Central memory CD4-positive, alpha-beta T cell (primary cell): ENCODE data around the gene SP9.

ENCODE experiments used
- DNase-seq: peaks from one replicate; pipeline ENCODE4 v3.0.0; 2022

The SP9 gene

DNA sequence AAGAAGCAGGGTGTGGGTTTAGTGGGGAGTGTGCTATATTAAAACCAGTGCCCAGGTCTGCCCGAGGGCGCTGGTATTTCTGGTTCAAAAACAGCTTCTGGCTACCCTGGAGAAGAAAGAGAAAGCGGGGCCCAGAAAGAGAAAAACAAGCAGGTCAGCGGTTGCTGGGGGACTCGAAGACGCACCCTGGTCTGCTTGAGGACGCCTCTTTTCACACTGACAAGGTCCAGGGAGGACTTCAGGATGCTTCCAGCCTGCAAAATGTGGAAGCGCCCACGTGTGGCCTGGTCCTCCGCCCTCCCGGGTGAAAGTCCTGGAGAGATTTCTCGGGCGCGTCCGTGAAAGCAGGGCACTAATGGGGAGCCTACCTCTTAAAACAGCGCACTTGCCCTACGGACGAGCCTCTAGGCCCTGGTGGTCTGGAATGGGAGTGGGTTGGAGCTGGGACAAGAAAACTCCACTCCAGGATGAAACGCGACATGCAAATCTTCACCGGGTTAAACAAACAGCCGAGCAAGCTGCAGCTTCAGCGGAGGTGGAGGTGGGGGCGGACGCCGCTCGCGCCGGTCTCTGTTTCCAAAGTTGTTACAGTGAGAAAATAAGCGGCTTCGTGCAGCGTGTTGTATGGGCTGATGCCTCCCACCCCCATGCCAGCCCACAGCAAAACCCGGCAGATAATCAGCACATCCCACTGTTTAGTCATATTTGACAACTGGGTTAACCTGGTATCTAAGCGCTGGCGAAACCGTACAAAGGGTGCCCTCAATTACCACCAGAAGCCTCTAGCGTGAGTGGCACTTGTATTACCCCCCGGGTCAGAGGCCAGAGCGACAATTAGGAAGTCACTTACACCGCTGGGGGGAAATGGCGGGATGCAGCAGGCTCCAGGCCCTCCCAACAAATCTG lies 1.1 kb upstream of the SP9 start:
- no peak for DNase-seq

DNA sequence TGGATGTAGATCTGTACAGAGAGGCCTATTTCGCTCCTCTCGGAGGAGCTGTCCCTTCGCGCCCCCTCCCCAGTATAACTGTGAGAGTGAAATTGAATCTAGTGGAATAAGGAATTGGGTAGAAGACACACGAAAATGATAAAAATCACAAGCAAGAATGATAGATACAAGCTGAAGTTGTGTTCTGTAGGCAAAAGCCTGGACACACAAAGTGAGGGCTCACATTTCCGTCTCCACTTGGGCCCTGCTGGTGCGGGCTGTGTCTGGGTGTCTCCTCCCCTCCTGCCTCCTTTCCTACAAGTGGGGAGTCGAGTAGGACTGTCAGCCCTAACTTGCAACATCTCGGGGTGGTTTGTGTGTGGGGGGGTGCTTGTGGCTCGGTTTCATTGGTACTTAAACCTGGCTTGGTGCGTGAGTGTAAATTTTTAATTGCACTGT lies 457 bp upstream of the SP9 start:
- DNase-seq: no peak

DNA sequence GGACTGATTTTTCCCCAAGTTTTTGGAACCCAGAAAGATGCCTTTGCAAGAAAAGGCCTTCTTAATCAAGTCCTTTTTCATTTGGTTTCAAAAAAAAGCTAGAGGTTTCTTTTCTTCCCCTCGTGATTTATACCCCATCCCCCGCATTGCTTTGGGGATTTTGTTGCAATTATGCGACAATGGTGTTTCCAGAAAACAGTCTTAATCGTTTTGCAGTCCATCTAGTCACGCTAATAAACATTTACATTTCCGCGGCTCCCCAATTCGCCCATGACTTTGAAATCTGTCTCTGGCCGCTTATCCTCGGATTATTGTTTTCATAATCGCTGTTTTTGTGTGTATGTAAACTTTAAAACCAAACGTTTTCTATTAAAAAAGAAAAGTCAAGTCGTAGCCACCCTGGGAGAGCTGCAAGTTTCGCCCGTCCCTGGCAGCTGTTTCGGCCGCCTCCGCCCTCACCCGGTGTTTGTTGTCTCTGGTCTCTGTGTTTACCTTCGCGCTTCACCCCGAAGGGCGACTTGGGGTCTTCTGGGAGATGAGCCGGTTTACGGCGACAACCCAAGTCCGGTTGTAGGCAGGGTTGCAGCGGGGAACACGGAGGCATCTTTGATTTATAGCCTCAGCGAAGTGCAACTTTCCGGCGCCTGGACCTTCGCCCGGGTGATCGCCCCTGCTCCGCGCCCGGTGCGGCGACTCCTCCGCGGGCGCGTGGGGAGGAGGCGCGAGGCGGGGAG lies 667 bp downstream of the SP9 start:
- DNase-seq: no peak

DNA sequence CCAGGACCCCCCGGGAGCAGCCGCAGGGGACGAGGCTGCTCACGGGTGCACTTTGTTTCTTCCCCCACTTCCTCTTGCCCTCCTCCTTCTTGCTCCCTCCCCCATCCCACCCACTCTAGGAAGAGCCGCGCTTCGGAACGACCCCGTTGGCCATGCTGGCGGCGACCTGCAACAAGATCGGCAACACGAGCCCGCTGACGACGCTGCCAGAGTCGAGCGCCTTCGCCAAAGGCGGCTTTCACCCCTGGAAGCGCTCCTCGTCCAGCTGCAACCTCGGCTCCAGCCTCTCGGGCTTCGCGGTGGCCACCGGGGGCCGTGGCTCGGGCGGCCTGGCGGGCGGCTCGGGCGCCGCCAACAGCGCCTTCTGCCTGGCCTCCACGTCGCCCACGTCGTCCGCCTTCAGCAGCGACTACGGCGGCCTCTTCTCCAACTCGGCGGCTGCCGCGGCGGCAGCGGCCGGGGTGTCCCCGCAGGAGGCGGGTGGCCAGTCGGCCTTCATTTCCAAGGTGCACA lies 1.3 kb downstream of the SP9 start:
- DNase-seq: no peak

DNA sequence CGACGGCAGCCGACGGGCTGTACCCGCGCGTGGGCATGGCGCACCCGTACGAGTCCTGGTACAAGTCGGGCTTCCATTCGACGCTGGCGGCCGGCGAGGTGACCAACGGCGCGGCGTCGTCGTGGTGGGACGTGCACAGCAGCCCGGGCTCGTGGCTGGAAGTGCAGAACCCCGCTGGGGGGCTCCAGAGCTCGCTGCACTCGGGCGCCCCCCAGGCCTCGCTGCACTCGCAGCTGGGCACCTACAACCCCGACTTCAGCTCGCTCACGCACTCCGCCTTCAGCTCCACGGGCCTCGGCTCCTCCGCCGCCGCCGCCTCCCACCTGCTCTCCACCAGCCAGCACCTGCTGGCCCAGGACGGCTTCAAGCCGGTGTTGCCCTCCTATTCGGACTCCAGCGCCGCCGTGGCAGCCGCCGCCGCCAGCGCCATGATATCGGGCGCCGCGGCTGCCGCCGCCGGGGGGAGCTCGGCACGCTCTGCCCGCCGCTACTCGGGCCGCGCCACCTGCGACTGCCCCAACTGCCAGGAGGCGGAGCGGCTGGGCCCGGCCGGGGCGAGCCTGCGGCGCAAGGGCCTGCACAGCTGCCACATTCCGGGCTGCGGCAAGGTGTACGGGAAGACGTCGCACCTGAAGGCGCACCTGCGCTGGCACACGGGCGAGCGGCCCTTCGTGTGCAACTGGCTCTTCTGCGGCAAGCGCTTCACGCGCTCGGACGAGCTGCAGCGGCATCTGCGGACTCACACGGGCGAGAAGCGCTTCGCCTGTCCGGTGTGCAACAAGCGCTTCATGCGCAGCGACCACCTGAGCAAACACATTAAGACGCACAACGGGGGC lies 2.0 kb downstream of the SP9 start:
- DNase-seq: no peak

DNA sequence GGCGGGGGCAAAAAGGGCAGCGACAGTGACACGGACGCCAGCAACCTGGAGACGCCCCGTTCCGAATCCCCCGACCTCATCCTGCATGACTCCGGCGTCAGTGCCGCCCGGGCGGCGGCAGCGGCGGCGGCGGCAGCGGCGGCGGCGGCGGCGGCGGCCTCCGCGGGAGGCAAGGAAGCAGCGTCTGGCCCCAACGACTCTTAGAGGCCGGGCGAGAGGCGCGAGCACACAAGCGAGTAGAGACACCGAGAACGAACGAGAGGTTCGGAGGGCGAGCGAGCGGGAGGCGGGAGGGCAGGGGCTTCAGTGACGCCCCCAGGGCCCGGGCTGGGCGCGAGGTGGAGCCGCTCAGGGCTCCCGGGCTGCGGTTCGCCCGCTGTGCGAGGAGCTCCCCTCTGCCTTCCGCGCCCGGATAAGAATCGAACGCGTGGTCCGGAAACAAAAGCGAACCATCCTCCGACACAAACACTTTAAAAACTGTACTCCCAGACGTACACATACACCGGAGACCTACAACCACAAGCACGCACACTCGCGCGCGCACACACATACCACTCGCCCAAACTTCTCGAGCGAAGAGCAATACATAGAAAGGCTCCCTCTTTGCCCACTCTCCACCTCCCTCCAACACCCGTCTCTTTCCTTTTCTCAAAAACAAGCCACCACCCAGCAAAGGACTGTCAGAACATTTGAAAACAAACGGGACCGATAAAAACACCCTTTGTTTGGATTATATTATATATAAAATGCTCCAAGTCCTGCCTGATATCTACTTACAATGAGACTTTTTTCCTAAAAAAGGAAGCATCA lies 2.8 kb downstream of the SP9 start:
- DNase-seq: peak; percentile 43

DNA sequence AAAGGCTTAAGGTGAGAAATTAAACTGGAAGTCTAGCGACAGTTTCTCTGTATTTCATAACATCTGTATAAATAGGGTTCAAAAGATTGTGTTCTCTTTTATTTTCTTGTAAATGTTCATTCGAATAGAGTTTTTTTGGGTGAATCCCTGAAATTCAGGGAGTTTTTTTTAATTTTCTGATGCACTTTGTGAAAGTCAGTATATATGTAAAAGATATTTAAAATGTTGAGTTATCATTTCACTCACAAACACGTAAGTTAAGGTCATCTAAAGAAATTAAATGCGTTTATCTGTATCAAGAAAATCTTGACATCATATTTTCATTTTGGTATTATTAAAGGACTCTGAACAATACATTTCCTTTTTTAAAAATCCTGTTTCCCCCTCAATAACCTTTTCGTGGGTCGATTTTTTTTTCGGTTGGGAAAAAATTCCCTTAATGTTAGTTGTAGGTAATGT lies 3.4 kb downstream of the SP9 start:
- DNase-seq: no peak

DNA sequence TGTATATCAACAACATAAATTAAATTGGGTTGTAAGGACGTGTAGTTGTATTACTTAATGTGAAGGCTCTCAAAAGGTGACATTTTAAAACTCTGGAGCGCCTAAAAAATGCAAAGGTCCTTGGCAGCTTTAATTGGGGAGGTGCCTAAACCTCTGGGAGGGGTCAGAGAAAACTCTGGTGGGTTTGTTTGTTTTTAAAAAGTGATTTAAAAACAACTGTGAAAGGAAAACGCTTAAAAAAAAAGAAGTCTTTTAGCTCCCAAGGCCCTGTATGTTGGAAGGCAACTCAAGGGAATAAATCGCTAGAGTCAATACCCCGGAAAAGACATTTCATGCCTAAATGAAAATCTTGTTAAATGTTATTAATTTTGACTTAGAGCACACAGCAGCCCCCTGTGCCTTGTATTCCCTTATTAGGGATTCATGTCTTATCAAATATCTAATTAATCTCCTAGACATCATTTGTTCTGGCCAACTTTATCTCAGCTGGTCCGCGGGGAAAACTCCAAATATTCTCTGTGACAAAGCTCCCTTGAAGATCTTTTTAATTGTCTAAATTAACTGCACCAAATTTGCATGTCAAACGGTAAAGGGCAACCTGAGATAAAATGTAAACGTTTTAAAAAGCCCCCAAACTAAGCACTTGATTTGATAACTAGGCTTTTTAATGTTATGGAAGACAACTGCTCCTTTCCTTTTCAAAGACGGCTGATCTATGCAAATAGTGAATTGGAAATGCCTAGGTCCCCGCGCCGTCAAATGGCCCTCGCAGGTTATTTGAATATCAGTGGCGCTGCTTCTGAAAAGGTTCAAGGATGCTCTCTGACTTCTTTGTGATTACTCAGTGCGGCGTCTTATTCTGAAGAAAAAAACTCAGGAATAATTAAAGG lies 4.2 kb downstream of the SP9 start:
- DNase-seq: no peak

DNA sequence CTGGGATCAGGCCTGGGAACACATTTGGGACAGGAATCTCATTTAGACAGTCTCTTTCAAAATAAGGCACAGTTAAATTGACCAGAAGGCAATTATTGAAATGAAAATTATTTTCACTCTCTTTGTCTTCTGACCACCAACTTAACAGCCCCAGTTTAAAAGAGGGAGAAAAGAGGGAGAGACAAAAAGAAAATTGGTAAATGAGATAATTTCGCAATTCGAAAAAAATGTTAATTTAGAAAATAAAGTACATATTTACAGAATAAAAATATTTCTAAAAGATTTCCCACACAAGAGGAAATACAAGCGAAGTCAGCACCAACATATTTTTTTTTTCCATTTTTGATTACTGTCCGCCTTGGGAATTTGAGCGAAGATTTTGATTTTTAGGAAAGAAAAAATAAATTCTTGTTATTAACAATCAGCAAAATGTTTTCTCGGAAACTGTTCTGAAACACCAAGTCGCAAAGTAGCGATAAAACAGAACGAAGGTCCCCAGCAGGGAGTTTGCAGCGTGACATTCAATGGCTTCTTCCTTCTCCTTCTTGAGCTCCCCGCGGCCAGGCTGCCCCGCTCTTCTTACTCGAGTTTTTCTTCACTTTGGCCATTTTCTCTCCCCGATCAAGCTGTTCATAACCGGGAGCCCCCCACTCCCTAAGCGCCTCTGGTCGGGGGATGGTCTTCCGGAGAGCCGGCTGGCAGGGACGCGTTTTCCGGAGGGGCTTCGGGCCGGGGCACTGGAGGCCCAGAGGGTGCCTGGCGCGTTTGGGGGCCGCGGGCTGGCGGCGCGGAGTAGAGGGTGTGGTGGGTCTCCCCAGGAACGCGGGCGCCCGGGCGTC lies 5.0 kb downstream of the SP9 start:
- no peak for DNase-seq

DNA sequence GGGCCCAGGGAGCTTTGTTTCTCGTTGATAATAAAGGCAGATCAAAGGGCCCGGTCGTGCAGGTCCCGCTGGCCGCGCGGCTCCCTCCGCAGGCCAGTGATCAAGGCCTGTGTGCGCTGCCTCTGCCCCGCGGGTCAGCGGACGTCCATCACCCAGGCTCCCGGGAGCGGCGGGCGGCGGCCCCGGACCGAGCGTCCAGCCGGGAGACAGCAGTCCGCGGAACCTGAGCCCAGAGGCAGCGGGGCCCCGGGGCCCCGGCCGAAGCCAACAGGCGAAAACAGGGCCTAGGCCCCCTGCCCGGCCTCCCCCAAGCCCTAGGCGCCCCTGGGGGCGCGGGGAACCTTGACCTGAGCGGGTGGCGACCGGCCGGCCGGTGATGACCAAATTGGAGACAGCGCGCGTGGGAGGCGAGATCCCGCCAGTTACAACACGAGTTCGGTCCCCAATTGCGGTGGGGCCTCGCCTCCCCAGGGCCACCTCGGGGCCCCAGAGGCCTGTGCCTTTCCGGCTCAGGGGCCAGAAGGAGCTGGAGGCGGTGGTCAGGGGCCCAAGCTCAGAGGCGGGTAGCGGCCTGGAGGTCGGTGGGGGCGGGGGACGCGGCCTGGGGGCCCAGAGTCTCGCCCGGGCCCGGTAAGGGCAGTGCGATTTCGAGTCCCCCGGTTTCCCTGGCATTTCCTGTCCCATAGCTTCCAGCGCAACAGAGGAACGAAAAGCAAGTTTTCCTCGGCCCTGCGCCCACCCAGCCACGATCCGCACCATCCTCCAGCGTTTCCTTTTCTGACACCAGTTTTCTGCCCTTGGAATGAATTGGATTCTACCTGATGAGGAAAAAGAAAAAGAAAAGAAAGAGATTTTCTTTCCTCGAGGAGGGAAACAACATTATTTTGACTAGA lies 5.9 kb downstream of the SP9 start:
- DNase-seq: no peak

DNA sequence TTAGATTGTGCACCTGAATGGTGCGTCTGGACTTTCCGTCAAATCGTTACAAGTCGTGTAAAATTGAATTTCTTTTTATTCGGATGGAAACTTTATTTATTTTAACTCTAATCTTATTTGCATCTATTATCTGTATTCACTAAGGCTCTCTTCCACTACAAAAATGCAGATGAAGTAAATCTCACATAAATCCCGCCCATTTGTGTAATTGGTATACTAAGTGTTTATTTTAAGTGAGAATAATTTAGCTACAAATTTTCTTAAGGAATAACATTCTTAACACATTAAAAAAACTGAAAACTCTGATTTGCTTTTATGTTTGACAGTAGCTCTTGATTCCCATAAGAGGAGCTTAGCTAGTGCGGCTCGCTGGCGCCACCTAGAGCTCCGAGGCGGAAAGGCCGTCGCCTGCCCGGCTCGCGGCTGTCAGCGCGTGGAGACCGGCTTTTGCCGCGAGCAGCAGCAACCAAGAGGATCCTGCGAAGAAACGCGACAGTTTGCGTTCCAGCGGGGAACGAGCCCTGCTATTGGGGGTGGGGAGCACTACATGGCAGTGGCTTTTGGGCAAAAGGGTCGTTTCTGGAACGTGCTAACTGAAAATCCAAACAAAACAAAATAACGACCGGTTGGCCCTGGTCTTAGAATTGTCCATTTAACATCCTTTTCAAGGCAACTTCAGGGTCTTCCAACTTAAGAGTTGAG lies 6.7 kb downstream of the SP9 start:
- peak; percentile 84 for DNase-seq

DNA sequence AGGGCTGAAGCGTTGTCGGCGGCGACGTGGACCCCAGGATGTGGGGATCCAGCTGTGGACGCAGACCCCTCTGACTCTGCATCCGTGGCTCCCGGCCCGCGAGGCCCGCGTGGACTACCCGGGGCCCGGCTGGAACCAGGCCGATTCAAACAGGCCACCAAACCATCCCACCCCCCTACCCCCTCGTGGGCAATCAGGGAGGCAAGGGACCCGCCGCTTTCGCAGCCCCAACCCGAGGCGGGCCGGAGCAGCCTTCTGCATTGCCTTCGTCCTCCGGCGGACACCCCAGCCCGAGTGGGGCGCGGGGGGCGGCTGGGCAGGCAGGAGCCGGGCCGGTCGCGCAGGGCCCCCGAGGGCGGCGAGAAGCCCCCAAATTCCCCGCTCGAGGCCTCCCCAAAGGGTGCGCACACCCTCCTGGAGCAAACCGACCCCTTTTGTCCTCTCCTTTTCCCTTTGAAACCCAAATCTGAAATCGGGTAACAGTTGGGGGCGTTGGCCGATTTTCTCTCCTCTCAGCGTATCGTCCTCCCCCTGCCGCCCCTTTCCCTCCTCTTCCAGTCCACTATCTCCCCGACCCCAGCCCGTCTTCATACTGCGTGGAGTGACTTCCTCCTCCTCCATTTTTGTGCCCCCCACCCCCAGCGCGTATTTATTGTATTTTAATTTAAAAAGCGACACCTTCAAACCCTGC lies 7.4 kb downstream of the SP9 start:
- no peak for DNase-seq

DNA sequence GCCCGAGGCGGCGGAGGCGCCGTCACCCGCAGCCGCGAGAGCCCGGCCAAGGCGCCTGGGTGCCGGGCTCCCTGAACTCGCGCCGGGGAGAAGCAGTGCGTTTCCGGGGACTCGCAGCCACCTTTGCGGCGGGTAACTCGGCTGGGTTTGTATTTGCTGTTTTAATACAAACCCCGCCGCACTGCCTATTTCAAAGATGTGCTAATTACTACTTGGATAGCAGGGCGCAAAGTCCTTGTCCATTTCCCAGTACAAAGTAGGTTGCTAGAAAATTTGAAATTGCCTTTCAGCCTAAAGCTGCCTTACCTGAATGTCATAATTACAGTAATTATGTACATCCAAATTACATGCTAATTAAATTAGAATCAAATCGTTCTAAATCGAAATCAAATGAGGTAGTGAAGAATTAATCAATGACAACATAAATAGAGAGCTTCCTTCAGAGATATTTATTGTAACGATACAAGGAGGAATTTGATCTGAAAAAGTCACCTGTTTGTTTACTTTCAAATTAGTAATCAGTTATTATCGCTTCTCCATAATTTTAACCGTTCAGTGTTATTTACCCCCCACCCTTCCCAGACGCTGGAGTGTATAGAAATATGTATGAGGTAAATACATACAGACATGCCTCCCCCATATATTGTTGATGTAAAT lies 8.1 kb downstream of the SP9 start:
- DNase-seq: no peak

DNA sequence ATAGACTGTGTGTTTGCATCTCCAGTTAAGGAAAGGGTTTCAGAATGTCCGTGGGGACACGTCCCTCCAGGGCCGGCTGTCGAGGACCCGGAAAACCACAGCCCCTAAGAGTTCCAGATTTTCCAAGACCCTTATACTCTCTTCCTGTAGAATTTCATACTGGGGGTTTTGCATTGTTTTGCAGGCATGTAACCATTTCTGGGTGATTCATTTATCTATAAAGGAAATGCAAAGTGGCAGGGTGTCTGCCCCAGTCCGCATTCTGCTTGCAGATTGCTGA lies 8.5 kb downstream of the SP9 start:
- DNase-seq: no peak

DNA sequence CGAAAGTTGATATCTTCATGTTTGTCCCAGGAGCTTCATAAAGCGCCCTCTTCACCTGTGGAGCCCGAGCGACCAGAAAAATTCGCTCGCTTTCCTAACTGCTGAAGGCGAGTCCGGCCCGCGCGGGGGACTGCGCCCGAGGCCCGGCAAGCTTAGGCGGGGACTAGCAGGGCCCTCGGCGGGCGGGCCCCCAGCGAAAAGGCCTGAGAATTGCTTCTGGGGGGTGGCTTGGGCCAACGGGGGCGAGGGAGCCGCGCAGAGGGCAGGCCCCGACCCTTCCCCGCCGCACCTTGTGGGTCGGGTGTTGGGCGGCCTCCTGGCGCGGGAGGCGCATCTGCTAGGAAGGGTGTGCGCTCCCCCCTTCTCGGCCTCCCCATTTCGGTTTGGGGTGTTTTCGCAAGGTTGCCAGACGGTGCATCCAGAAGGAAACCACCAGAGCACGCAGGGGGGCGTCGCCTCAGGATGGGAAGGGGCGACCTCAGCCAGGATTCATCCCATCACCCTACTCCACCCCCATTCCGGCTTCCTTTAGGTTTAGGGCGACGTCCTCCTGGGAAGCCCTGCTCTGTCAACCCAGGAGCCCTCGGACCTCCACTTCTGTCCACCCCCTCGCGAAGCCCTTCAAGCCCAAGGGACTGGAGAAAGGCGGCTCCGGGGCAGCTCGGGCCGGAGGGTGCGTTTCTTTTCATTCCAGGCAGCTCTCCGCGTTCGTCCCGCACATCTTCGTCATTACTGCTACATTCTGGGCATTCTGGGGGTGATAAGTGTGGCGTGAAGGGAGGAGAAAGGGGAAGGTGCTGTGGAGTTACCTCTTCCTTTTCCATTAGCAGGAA lies 9.1 kb downstream of the SP9 start:
- no peak for DNase-seq

DNA sequence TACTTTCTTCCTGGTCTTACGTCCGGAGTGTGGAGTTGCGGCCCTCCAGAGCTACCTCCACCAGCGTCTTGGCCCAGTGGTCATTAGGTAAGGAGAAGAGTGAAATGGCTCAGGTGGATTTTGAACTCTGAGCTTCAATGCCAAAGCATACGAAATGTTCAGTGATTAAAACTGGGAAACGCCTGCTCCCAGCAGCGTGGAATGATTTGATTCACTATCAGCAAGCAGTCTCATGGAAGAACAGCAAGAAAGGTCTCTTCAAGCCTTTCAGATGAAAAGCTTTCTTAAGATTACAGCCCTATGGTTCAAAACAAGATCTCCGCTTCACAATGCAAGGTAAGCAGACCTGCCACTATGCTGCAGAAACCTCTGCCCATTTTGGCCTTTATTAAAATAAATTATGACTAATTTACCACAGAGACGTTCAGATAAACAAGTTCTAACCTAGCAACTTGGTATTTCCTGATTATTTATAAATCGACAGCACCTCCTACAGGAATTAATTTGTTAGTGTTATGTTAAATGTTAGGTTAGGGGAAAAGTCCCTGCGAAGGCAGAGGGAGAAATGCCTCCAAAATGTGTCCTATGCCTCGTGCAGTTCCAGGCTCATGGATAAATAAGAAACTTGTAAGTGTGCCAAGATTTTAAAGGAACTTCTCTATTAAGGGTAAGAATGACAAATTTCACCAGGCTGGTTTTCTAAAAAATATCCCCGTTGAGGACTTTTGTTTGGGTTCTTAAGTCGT lies 10.1 kb downstream of the SP9 start:
- DNase-seq: no peak
